SK-N-SH treated with all-trans-retinoic acid at 6 μM for 48 hours (cell line): Measurements from ENCODE around the gene FHIT.
A peak's percentile ranks its signal among the peaks of the same experiment; 100 is the strongest.

Experiments
- ATAC-seq: fragments of 200-7000 bp; cut with Tn5 transposase; 3 replicates; pipeline ENCODE4 v1.9.1; 2020; ENCODE audit warnings: mild to moderate bottlenecking, moderate library complexity
- ARNTL ChIP-seq: fragments of 450-650 bp; formaldehyde crosslinking; IDR thresholded peaks from 2 replicates; pipeline ENCODE4 v1.5.0; 2020; ENCODE audit warnings: low read depth, mild to moderate bottlenecking, moderate library complexity, borderline replicate concordance
- BACH2 ChIP-seq: fragments of 250-450 bp; sonication (Bioruptor Pico); IDR thresholded peaks from 2 replicates; pipeline ENCODE4 v1.9.0; 2021; ENCODE audit warnings: mild to moderate bottlenecking, borderline replicate concordance
- CSDC2 ChIP-seq: fragments of 250-450 bp; sonication (Bioruptor Pico); IDR thresholded peaks from 2 replicates; pipeline ENCODE4 v1.5.0; 2020; ENCODE audit warnings: mild to moderate bottlenecking, moderate library complexity
- ESRRG ChIP-seq: fragments of 250-450 bp; sonication (Bioruptor Pico); IDR thresholded peaks from 2 replicates; pipeline ENCODE4 v1.6.1; 2021; ENCODE audit warnings: mild to moderate bottlenecking
- GLIS3 ChIP-seq: fragments of 250-450 bp; sonication (Bioruptor Pico); IDR thresholded peaks from 2 replicates; pipeline ENCODE4 v1.5.0; 2020; ENCODE audit warnings: mild to moderate bottlenecking, moderate library complexity
- ISL1 ChIP-seq: fragments of 250-450 bp; sonication (Bioruptor Pico); IDR thresholded peaks from 2 replicates; pipeline ENCODE4 v2.1.2; 2022; ENCODE audit warnings: mild to moderate bottlenecking, moderate library complexity
- OSR1 ChIP-seq: fragments of 250-450 bp; sonication (Bioruptor Pico); IDR thresholded peaks from 2 replicates; pipeline ENCODE4 v1.8.0; 2022; ENCODE audit warnings: moderate library complexity, mild to moderate bottlenecking, inconsistent platforms
- PPARA ChIP-seq: fragments of 250-450 bp; sonication (Bioruptor Pico); IDR thresholded peaks from 2 replicates; pipeline ENCODE4 v1.5.0; 2020; ENCODE audit warnings: mild to moderate bottlenecking, borderline replicate concordance
- RARB ChIP-seq: fragments of 250-450 bp; sonication (Bioruptor Pico); IDR thresholded peaks from 2 replicates; pipeline ENCODE4 v1.8.0; 2021; ENCODE audit warnings: mild to moderate bottlenecking, moderate library complexity
- SNAI2 ChIP-seq: fragments of 250-450 bp; sonication (Bioruptor Pico); IDR thresholded peaks from 2 replicates; pipeline ENCODE4 v1.5.0; 2020; ENCODE audit warnings: mild to moderate bottlenecking, moderate library complexity
- TCF4 ChIP-seq: fragments of 250-450 bp; sonication (Bioruptor Pico); IDR thresholded peaks from 2 replicates; pipeline ENCODE4 v1.8.0; 2021; ENCODE audit warnings: mild to moderate bottlenecking, moderate library complexity, borderline replicate concordance
- TOX ChIP-seq: fragments of 250-450 bp; sonication (Bioruptor Pico); IDR thresholded peaks from 2 replicates; pipeline ENCODE4 v1.8.0; 2021; ENCODE audit warnings: mild to moderate bottlenecking, moderate library complexity, borderline replicate concordance
- ZC3H10 ChIP-seq: fragments of 250-450 bp; sonication (Bioruptor Pico); IDR thresholded peaks from 2 replicates; pipeline ENCODE4 v1.5.1; 2021; ENCODE audit warnings: mild to moderate bottlenecking, moderate library complexity
- ZFP3 ChIP-seq: fragments of 250-450 bp; sonication (Bioruptor Pico); IDR thresholded peaks from 2 replicates; pipeline ENCODE4 v1.5.0; 2020; ENCODE audit warnings: mild to moderate bottlenecking, moderate library complexity
- ZFP30 ChIP-seq: fragments of 450-650 bp; formaldehyde crosslinking; IDR thresholded peaks from 2 replicates; pipeline ENCODE4 v1.5.0; 2022; ENCODE audit warnings: mild to moderate bottlenecking, moderate library complexity
- ZNF565 ChIP-seq: fragments of 450-650 bp; formaldehyde crosslinking; conservative IDR thresholded peaks from 2 replicates; pipeline ENCODE4 v1.5.0; 2020; ENCODE audit warnings: low read depth, mild to moderate bottlenecking, moderate library complexity
- ZNF70 ChIP-seq: fragments of 450-650 bp; formaldehyde crosslinking; IDR thresholded peaks from 2 replicates; pipeline ENCODE4 v1.5.0; 2020; ENCODE audit warnings: mild to moderate bottlenecking, moderate library complexity
- TF ChIP-seq, protein P1 (sequence below): fragments of 250-450 bp; sonication (Bioruptor Pico); IDR thresholded peaks from 2 replicates; pipeline ENCODE4 v1.5.1; 2021; ENCODE audit warnings: mild to moderate bottlenecking, moderate library complexity
- TF ChIP-seq, protein P2 (sequence below): fragments of 250-450 bp; sonication (Bioruptor Pico); IDR thresholded peaks from 2 replicates; pipeline ENCODE4 v1.8.0; 2021; ENCODE audit warnings: low read depth, mild to moderate bottlenecking, moderate library complexity, borderline replicate concordance
- TF ChIP-seq, protein P3 (sequence below): fragments of 250-450 bp; sonication (Bioruptor Pico); IDR thresholded peaks from 2 replicates; pipeline ENCODE4 v1.8.0; 2020; ENCODE audit warnings: mild to moderate bottlenecking, moderate library complexity, borderline replicate concordance

Gene FHIT

GRCh38 chr3:60729056-60729455, 522.2 kb downstream of the FHIT start:
- no peak; the same call in 2 of the 3 replicates for ATAC-seq
- no peak for TF ChIP-seq BACH2 (CRISPR knock-in tag)
- no peak for TF ChIP-seq GLIS3 (CRISPR knock-in tag)
- TF ChIP-seq ZFP30 (CRISPR knock-in tag): no peak
- TF ChIP-seq, protein P1, sequence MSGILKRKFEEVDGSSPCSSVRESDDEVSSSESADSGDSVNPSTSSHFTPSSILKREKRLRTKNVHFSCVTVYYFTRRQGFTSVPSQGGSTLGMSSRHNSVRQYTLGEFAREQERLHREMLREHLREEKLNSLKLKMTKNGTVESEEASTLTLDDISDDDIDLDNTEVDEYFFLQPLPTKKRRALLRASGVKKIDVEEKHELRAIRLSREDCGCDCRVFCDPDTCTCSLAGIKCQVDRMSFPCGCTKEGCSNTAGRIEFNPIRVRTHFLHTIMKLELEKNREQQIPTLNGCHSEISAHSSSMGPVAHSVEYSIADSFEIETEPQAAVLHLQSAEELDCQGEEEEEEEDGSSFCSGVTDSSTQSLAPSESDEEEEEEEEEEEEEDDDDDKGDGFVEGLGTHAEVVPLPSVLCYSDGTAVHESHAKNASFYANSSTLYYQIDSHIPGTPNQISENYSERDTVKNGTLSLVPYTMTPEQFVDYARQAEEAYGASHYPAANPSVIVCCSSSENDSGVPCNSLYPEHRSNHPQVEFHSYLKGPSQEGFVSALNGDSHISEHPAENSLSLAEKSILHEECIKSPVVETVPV (CRISPR knock-in tag): no peak
- TF ChIP-seq TCF4: no peak
- TF ChIP-seq ZFP3: no peak
- TF ChIP-seq ZNF70: no peak
- TF ChIP-seq RARB (CRISPR knock-in tag): no peak
- TF ChIP-seq, protein P2, sequence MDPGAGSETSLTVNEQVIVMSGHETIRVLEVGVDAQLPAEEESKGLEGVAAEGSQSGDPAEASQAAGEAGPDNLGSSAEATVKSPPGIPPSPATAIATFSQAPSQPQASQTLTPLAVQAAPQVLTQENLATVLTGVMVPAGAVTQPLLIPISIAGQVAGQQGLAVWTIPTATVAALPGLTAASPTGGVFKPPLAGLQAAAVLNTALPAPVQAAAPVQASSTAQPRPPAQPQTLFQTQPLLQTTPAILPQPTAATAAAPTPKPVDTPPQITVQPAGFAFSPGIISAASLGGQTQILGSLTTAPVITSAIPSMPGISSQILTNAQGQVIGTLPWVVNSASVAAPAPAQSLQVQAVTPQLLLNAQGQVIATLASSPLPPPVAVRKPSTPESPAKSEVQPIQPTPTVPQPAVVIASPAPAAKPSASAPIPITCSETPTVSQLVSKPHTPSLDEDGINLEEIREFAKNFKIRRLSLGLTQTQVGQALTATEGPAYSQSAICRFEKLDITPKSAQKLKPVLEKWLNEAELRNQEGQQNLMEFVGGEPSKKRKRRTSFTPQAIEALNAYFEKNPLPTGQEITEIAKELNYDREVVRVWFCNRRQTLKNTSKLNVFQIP (CRISPR knock-in tag): no peak
- no peak for TF ChIP-seq OSR1 (CRISPR knock-in tag)
- no peak for TF ChIP-seq ESRRG (CRISPR knock-in tag)

GRCh38 chr3:60728006-60728405, 523.2 kb downstream of the FHIT start:
- no peak for ATAC-seq

DNA sequence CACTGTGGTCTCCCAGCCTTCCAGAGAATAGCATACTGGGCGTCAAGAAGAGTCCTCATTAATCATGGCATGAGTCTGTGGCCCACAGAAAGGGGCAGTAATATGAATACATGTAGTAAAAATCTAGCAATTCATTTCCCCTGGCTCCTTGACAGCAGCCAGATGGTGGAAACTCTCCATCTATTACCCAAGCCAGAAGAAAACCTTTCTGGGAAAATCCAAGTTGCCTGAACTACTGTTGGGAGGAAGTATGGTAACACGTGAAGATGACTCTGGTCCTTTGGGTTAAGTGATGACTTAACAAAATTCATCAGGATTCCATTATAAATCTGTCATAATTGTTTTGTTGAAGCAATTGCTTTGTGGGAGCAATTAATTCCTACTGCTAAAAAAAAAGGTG, 530.5 kb downstream of the FHIT start:
- no peak for ATAC-seq
- TF ChIP-seq ZNF565 (no peak), GLIS3 (CRISPR knock-in tag) (no peak), OSR1 (CRISPR knock-in tag) (no peak)
- TF ChIP-seq, protein P1 (CRISPR knock-in tag): no peak
- TF ChIP-seq, protein P2 (CRISPR knock-in tag): no peak
- TF ChIP-seq, protein P3, sequence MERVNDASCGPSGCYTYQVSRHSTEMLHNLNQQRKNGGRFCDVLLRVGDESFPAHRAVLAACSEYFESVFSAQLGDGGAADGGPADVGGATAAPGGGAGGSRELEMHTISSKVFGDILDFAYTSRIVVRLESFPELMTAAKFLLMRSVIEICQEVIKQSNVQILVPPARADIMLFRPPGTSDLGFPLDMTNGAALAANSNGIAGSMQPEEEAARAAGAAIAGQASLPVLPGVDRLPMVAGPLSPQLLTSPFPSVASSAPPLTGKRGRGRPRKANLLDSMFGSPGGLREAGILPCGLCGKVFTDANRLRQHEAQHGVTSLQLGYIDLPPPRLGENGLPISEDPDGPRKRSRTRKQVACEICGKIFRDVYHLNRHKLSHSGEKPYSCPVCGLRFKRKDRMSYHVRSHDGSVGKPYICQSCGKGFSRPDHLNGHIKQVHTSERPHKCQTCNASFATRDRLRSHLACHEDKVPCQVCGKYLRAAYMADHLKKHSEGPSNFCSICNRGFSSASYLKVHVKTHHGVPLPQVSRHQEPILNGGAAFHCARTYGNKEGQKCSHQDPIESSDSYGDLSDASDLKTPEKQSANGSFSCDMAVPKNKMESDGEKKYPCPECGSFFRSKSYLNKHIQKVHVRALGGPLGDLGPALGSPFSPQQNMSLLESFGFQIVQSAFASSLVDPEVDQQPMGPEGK (CRISPR knock-in tag): no peak

More at GRCh38 chr3:60728006-60728405, 523.2 kb downstream of the FHIT start:
- TF ChIP-seq, protein P3 (CRISPR knock-in tag): no peak
- no peak for TF ChIP-seq TOX (CRISPR knock-in tag)

DNA sequence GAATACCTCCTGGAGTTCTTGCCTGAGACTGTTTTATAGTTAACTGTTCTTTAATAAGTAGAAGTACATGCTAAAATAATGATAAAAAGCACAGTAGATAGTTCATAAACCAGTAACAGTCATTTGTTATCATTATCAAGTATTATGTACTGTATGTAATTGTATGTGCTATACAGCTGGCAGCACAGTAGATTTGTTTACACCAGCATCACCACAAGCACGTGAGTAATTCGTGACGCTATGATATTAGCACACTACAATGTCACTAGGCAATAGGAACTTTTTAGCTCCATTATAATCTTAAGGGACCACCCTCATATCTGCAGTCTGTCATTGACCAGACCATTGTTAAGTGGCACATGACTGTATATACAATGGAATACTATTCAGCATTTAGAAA, 534.7 kb downstream of the FHIT start:
- no peak for ATAC-seq

DNA sequence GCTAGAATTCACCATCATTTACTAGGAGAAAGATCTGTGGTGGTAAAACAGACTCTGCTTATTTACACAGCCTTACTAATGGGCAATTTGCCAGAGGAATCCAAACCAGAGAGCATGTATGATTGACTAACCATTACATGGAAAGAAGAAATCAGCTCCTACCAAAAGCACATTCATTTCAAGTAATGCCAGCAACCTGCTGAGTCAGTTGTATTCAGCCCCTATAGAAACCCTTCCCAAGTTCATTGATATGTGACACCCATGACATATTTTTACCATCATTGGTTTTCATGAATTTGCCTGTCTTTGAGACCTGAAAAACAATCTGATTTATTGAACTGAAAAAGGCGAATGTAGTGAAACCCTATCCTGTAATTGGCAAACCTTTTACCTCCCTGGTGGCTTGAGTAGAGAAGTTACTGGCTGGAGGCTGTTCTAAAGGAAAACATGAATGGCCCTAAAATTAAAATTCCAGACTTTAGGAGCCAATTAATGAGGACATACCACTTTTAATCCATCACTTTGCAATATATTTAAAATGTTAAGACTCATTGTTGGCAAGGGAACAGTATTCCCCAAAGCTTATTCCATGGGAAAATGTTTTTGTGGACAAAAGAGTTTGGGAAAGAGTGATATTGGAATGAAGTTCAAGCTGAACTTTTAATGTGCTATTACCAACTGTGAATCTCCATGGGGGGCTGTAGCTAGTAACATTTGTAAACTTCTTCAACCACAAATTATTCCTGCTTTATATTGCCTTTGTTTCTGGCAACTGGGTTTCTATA, 542.9 kb downstream of the FHIT start:
- no peak for TF ChIP-seq ZC3H10
- no peak for TF ChIP-seq PPARA (CRISPR knock-in tag)
- no peak for TF ChIP-seq CSDC2
- TF ChIP-seq SNAI2: no peak
- TF ChIP-seq ZNF70: no peak
- TF ChIP-seq TCF4: no peak
- no peak for TF ChIP-seq ARNTL
- TF ChIP-seq, all 23 proteins: peak for 0
- ATAC-seq: peak; percentile 71

More for the DNA sequence above, 534.7 kb downstream of the FHIT start:
- no peak for TF ChIP-seq ISL1
